Transverse colon (tissue), 4 donors: ENCODE data around the gene NBAS. TPM values are rescaled to one million over a fixed set of nuclear protein-coding genes. Genes with fewer than 3 reads are reported as not detected.

Experiments
- DNase-seq: peaks from one replicate; pipeline ENCODE4 v3.0.0-alpha.2; 2019
- H3K27ac ChIP-seq, 4 donors: fragments of 200-600 bp; sonication (generic); 2 replicates each; pipeline ENCODE4 v1.5.1; 2016 to 2018; ENCODE audit warnings: inconsistent platforms in 4 of 4
- H3K27me3 ChIP-seq: fragments of 200-600 bp; sonication (generic); 2 replicates; pipeline ENCODE4 v1.5.1; 2017; ENCODE audit warnings: inconsistent platforms
- H3K36me3 ChIP-seq, 4 donors: fragments of 200-600 bp; sonication (generic); 2 replicates each; pipeline ENCODE4 v1.5.1; 2017 to 2019; ENCODE audit warnings: inconsistent platforms in 4 of 4
- H3K4me1 ChIP-seq, 4 donors: fragments of 200-600 bp; sonication (generic); 2 replicates each; pipeline ENCODE4 v1.5.1; 2017 to 2020; ENCODE audit warnings: inconsistent platforms in 4 of 4
- H3K4me3 ChIP-seq, 4 donors: fragments of 200-600 bp; sonication (generic); 1 replicate in 1 of 4; 2 replicates in 3 of 4; pipeline versions ENCODE4 v1.5.1 to v1.6.1; 2017 to 2019; ENCODE audit warnings: inconsistent platforms in 4 of 4
- H3K9me3 ChIP-seq, 2 donors: fragments of 200-600 bp; sonication (generic); 2 replicates each; pipeline ENCODE4 v1.5.1; 2017 to 2019; ENCODE audit warnings: inconsistent platforms in 2 of 2
- CTCF ChIP-seq, 5 experiments: fragments of 200-600 bp in 3 of 5; fragments of 450-650 bp in 2 of 5; sonication (generic) in 3 of 5; IDR thresholded peaks; 1 replicate in 2 of 5; 2 replicates in 3 of 5; pipeline ENCODE4 v1.5.1; 2016 to 2017; ENCODE audit warnings: antibody characterized with exemption in 5 of 5, inconsistent platforms in 3 of 5, mild to moderate bottlenecking in 2 of 5, moderate library complexity in 1 of 5
- EP300 ChIP-seq: sonication (generic); formaldehyde crosslinking; IDR thresholded peaks from one replicate; pipeline ENCODE4 v1.6.1; 2017; ENCODE audit warnings: antibody characterized with exemption, low read depth
- POLR2A ChIP-seq: fragments of 450-650 bp; IDR thresholded peaks from one replicate; pipeline ENCODE4 v1.6.1; 2016; ENCODE audit warnings: antibody characterized with exemption, mild to moderate bottlenecking, moderate library complexity
- POLR2AphosphoS5 ChIP-seq, 3 donors: sonication (generic); formaldehyde crosslinking; IDR thresholded peaks; one replicate each; pipeline ENCODE4 v1.6.1; 2016; ENCODE audit warnings: antibody characterized with exemption in 3 of 3
- WGBS, 2 donors: methylation state at CpG; one replicate each; pipeline ENCODE4 v1.1.5; 2018; ENCODE audit warnings: low coverage in 1 of 2; 5-methylcytosine and 5-hydroxymethylcytosine counted together
- in situ Hi-C, 4 donors: fragments of 200-750 bp; cut with MboI; loops; one replicate each; pipeline versions ENCODE4 v1.15.0 to v1.15.1; 2017; ENCODE audit warnings: low sequenced_read_pairs in 3 of 4, low pct_ligation_motif_present in 1 of 4, low pct_unique_long_range_greater_than_20kb in 1 of 4
- intact Hi-C: fragments of 100-400 bp; cut with DNase I; formaldehyde crosslinking; loops from one replicate; pipeline ENCODE4 v1.15.1; 2023; ENCODE audit warnings: low total_unique reads
- total RNA-seq, 4 donors: library from RNA; depleted of rRNA; stranded (reverse); fragments of >200 nt; gene quantifications; one replicate each; pipeline ENCODE4 v1.1.0, GENCODE V29; 2016

The NBAS gene
- total RNA-seq, 4 donors from 2014 or later, result 30.6 to 43.2 (median 34.5) TPM

- in situ Hi-C loops (no loop called here), intact Hi-C loops (no loop called here)
- 95 to 98% methylated on average over 2 of the region's 2 CpGs for whole genome bisulfite sequencing, 2 donors
- TF ChIP-seq EP300, result no peak
- TF ChIP-seq POLR2A, result no peak
- TF ChIP-seq POLR2AphosphoS5 (IDR thresholded peaks at IDR 0.05), result no peak
- no peak for TF ChIP-seq CTCF (IDR thresholded peaks at IDR 0.05)
- no peak for DNase-seq
- H3K4me1 ChIP-seq, result no peaks in the 10 kb centered on the region
- H3K27ac ChIP-seq, result no peak overlapping the region
- peaks cover 0 to 11% (median 0%) of the 10 kb centered on the region in 4 donors for H3K36me3 ChIP-seq
- no peaks in the 10 kb centered on the region for H3K27me3 ChIP-seq
- no peak overlapping the region for H3K4me3 ChIP-seq
- no peaks in the 10 kb centered on the region for H3K9me3 ChIP-seq
Measured at GRCh38 chr2:15364561-15364960, 196.6 kb downstream of the NBAS start.

GRCh38 chr2:15363734-15364133 is 197.4 kb downstream of the NBAS start:
- TF ChIP-seq EP300 (no peak), CTCF (IDR thresholded peaks at IDR 0.05) (no peak), POLR2AphosphoS5 (IDR thresholded peaks at IDR 0.05) (no peak), POLR2A (no peak)
- H3K4me1 ChIP-seq, result no peaks in the 10 kb centered on the region
- WGBS, 2 donors, result 81% methylated on average over 3 of the region's 3 CpGs; no CpG with 5 or more reads in 1 of the 2 donors
- peaks cover 0 to 11% (median 0%) of the 10 kb centered on the region in 4 donors for H3K36me3 ChIP-seq
- in situ Hi-C loops, result no loop called here
- H3K27ac ChIP-seq, result no peak overlapping the region
- no peaks in the 10 kb centered on the region for H3K9me3 ChIP-seq
- intact Hi-C loops, result no loop called here
- no peak for DNase-seq
- no peaks in the 10 kb centered on the region for H3K27me3 ChIP-seq
- no peak overlapping the region for H3K4me3 ChIP-seq

- H3K27me3 ChIP-seq, result no peaks in the 10 kb centered on the region
- H3K4me1 ChIP-seq, result no peaks in the 10 kb centered on the region
- in situ Hi-C loops (no loop called here), intact Hi-C loops (no loop called here)
- peaks cover 0 to 11% (median 0%) of the 10 kb centered on the region in 4 donors for H3K36me3 ChIP-seq
- no peak overlapping the region for H3K27ac ChIP-seq
- no peaks in the 10 kb centered on the region for H3K9me3 ChIP-seq
- no peak for DNase-seq
- TF ChIP-seq EP300 (no peak), POLR2AphosphoS5 (IDR thresholded peaks at IDR 0.05) (no peak), CTCF (IDR thresholded peaks at IDR 0.05) (no peak), POLR2A (no peak)
- H3K4me3 ChIP-seq, result no peak overlapping the region
Measured at GRCh38 chr2:15363142-15363541, 198.0 kb downstream of the NBAS start.

- Histone ChIP-seq H3K27me3 (no peaks in the 10 kb centered on the region), H3K9me3 (no peaks in the 10 kb centered on the region), H3K36me3 (peaks cover 0 to 15% (median 0%) of the 10 kb centered on the region in 4 donors), H3K4me1 (no peaks in the 10 kb centered on the region), H3K4me3 (no peak overlapping the region), H3K27ac (no peak overlapping the region)
- intact Hi-C loops, result no loop called here
- DNase-seq, result no peak
- 64 to 75% methylated on average over 5 of the region's 5 CpGs for WGBS, 2 donors
- TF ChIP-seq CTCF (IDR thresholded peaks at IDR 0.05) (no peak), POLR2A (no peak), EP300 (no peak), POLR2AphosphoS5 (IDR thresholded peaks at IDR 0.05) (no peak)
- in situ Hi-C loops, result no loop called here
Measured at GRCh38 chr2:15359716-15360531, 201.2 kb downstream of the NBAS start.
